HepG2 (cell line): ENCODE measurements around the gene PRKN. TPM values are rescaled to one million over a fixed set of nuclear protein-coding genes. Genes with fewer than 3 reads are reported as not detected.

ENCODE experiments used
- ASH2L ChIP-seq: fragments of 300-600, 200-600 bp; sonication (generic); IDR thresholded peaks from 2 replicates; pipeline ENCODE4 v1.7.0; 2017; ENCODE audit warnings: low read depth, mild to moderate bottlenecking, moderate library complexity, mixed read lengths, low read length; ENCODE audit not compliant: insufficient read length
- GTF2F1 ChIP-seq: fragments of 150-350 bp; IDR thresholded peaks from 2 replicates; pipeline ENCODE4 v1.6.1; 2014; ENCODE audit warnings: low read length
- HMGA1 ChIP-seq: sonication (generic); formaldehyde crosslinking; conservative IDR thresholded peaks from 2 replicates; pipeline ENCODE4 v1.4.0; 2020; ENCODE audit warnings: missing genetic modification reagents
- IKZF1 ChIP-seq: fragments of 450-650 bp; IDR thresholded peaks from 2 replicates; pipeline ENCODE4 v1.7.1; 2016
- KLF11 ChIP-seq: IDR thresholded peaks from 2 replicates; pipeline ENCODE4 v1.6.1; 2016; ENCODE audit warnings: missing compliant biosample characterization
- KLF6 ChIP-seq: IDR thresholded peaks from 2 replicates; pipeline ENCODE4 v1.8.0; 2016; ENCODE audit warnings: missing biosample characterization, missing genetic modification reagents
- NFYB ChIP-seq: sonication (generic); formaldehyde crosslinking; IDR thresholded peaks from 2 replicates; pipeline ENCODE4 v1.4.0; 2020; ENCODE audit warnings: missing genetic modification reagents
- NR3C1 ChIP-seq: sonication (generic); formaldehyde crosslinking; IDR thresholded peaks from 2 replicates; pipeline ENCODE4 v1.4.0; 2020; ENCODE audit warnings: missing genetic modification reagents
- PRPF4 ChIP-seq: fragments of 200-400 bp; formaldehyde crosslinking; IDR thresholded peaks from 2 replicates; pipeline ENCODE4 v1.6.1; 2016; ENCODE audit warnings: low read length, low read depth; ENCODE audit not compliant: poor library complexity, severe bottlenecking
- RAD51 ChIP-seq: fragments of 450-650 bp; IDR thresholded peaks from 2 replicates; pipeline ENCODE4 v1.6.1; 2016; ENCODE audit warnings: borderline replicate concordance
- ZBTB20 ChIP-seq: sonication (generic); formaldehyde crosslinking; IDR thresholded peaks from 2 replicates; pipeline ENCODE4 v1.8.1; 2023; ENCODE audit warnings: missing genetic modification reagents, low read depth, mild to moderate bottlenecking, borderline replicate concordance
- ZBTB38 ChIP-seq: sonication (generic); formaldehyde crosslinking; IDR thresholded peaks from 2 replicates; pipeline ENCODE4 v1.5.1; 2020; ENCODE audit warnings: mild to moderate bottlenecking, missing genetic modification reagents
- ZFP37 ChIP-seq: sonication (generic); formaldehyde crosslinking; IDR thresholded peaks from 2 replicates; pipeline ENCODE4 v1.4.0; 2020; ENCODE audit warnings: missing genetic modification reagents, borderline replicate concordance
- ZFYVE20 ChIP-seq: sonication (generic); formaldehyde crosslinking; IDR thresholded peaks from 2 replicates; pipeline ENCODE4 v1.8.0; 2023; ENCODE audit warnings: low read depth, mild to moderate bottlenecking, moderate library complexity, missing genetic modification reagents, borderline replicate concordance
- ZNF225 ChIP-seq: sonication (generic); formaldehyde crosslinking; IDR thresholded peaks from 2 replicates; pipeline ENCODE4 v1.4.0; 2020; ENCODE audit warnings: mild to moderate bottlenecking, missing genetic modification reagents
- ZNF317 ChIP-seq: sonication (generic); formaldehyde crosslinking; IDR thresholded peaks from 2 replicates; pipeline ENCODE4 v1.5.0; 2020; ENCODE audit warnings: mild to moderate bottlenecking, missing genetic modification reagents
- ZNF431 ChIP-seq: sonication (generic); formaldehyde crosslinking; IDR thresholded peaks from 2 replicates; pipeline ENCODE4 v1.9.0; 2022; ENCODE audit warnings: missing genetic modification reagents, low read depth, mild to moderate bottlenecking, borderline replicate concordance
- ZNF496 ChIP-seq: sonication (generic); formaldehyde crosslinking; IDR thresholded peaks from 2 replicates; pipeline ENCODE4 v1.8.1; 2023; ENCODE audit warnings: mild to moderate bottlenecking, moderate library complexity, missing genetic modification reagents; ENCODE audit not compliant: insufficient replicate concordance
- polyA plus RNA-seq, 8 experiments: library from polyadenylated mRNA; depleted of rRNA in 3 of 8; stranded (reverse) in 7 of 8; unstranded in 1 of 8; fragments of >200 nt; fragmentation: Illumina TruSeq in 4 of 8; extraction: Trizol in 4 of 8; gene quantifications; 2 replicates each; pipeline versions ENCODE4 v1.2.1 to v1.2.3, GENCODE V29; 2011 to 2016; ENCODE audit warnings: low read depth in 4 of 8, missing spikeins in 1 of 8, mixed read lengths in 1 of 8; ENCODE audit not compliant: insufficient read depth in 1 of 8
- total RNA-seq, 5 experiments: library from RNA; depleted of rRNA; stranded (reverse); fragments of >200 nt; fragmentation: Illumina TruSeq; extraction: Trizol; gene quantifications; 2 replicates each; pipeline ENCODE4 v1.2.3, GENCODE V29; 2016; ENCODE audit warnings: low read depth in 1 of 5
- TF ChIP-seq, protein P1 (sequence below): sonication (generic); formaldehyde crosslinking; IDR thresholded peaks from 2 replicates; pipeline ENCODE4 v1.4.0; 2020; ENCODE audit warnings: missing genetic modification reagents, borderline replicate concordance
- TF ChIP-seq, protein P2 (sequence below): sonication (generic); formaldehyde crosslinking; IDR thresholded peaks from 2 replicates; pipeline ENCODE4 v1.4.0; 2020; ENCODE audit warnings: missing genetic modification reagents
- TF ChIP-seq, protein P3 (sequence below): sonication (generic); formaldehyde crosslinking; IDR thresholded peaks from 2 replicates; pipeline ENCODE4 v1.5.0; 2020; ENCODE audit warnings: mild to moderate bottlenecking, missing genetic modification reagents
- TF ChIP-seq, protein P4 (sequence below): IDR thresholded peaks from 2 replicates; pipeline ENCODE4 v1.6.1; 2016; ENCODE audit warnings: control low read depth

PRKN gene
- total and polyA plus RNA-seq, 2 of the 13 experiments (the other 11 are each of a cell fraction or from before 2014, with no cell fraction given) = 0.31 to 0.44 TPM

DNA sequence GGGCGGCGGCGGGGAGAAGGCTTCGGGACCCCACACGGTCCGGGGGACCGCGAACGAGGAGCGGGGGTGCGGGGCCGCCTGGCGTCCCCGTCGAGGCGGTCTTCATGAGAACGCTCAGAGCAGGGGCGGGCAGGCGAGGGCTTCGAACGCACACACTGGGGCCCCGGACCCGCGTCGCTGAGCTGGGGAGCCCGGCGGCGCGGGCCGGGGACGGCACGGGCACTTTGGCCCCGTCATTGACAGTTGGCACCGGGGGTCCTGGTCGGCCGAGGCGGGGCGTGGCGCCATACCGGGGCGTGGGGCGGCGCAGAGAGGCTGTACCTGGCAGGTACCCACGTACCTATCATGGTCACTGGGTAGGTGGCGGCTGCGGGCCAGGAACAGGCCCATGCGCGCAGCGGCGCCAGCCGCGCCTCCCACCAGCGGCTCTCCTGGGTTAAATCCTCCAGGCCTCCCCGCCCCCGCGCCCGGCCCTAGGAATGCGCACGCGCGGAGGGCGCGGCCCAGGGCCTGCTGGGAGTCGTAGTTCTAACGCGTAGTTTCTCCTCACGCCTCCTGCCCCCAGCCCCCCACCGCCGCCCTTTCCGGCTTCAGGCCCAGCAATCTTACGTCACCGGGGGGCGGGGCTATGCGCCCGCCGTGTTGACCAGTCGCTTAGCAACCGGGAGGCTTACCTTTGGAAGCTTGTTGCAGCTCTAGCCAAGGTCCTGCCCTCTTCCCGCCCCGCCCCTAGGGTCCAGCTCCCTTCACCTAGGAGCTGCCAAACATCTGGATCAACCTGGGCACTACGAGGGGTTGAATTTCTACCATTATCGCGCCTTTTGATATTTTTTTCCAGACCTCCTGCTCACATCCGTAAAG is at the start of gene PRKN, which contains the start of gene PACRG (continued):
- TF ChIP-seq, protein P1, sequence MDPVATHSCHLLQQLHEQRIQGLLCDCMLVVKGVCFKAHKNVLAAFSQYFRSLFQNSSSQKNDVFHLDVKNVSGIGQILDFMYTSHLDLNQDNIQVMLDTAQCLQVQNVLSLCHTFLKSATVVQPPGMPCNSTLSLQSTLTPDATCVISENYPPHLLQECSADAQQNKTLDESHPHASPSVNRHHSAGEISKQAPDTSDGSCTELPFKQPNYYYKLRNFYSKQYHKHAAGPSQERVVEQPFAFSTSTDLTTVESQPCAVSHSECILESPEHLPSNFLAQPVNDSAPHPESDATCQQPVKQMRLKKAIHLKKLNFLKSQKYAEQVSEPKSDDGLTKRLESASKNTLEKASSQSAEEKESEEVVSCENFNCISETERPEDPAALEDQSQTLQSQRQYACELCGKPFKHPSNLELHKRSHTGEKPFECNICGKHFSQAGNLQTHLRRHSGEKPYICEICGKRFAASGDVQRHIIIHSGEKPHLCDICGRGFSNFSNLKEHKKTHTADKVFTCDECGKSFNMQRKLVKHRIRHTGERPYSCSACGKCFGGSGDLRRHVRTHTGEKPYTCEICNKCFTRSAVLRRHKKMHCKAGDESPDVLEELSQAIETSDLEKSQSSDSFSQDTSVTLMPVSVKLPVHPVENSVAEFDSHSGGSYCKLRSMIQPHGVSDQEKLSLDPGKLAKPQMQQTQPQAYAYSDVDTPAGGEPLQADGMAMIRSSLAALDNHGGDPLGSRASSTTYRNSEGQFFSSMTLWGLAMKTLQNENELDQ = no peak
- TF ChIP-seq, protein P2, sequence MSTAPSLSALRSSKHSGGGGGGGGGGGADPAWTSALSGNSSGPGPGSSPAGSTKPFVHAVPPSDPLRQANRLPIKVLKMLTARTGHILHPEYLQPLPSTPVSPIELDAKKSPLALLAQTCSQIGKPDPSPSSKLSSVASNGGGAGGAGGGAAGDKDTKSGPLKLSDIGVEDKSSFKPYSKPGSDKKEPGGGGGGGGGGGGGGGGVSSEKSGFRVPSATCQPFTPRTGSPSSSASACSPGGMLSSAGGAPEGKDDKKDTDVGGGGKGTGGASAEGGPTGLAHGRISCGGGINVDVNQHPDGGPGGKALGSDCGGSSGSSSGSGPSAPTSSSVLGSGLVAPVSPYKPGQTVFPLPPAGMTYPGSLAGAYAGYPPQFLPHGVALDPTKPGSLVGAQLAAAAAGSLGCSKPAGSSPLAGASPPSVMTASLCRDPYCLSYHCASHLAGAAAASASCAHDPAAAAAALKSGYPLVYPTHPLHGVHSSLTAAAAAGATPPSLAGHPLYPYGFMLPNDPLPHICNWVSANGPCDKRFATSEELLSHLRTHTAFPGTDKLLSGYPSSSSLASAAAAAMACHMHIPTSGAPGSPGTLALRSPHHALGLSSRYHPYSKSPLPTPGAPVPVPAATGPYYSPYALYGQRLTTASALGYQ = peak; percentile 52; the same call in 1 of the 2 replicates
- no peak for TF ChIP-seq IKZF1
- peak; percentile 58; the same call in 1 of the 2 replicates for TF ChIP-seq ZFP37 (CRISPR knock-in tag)
- TF ChIP-seq, protein P3, sequence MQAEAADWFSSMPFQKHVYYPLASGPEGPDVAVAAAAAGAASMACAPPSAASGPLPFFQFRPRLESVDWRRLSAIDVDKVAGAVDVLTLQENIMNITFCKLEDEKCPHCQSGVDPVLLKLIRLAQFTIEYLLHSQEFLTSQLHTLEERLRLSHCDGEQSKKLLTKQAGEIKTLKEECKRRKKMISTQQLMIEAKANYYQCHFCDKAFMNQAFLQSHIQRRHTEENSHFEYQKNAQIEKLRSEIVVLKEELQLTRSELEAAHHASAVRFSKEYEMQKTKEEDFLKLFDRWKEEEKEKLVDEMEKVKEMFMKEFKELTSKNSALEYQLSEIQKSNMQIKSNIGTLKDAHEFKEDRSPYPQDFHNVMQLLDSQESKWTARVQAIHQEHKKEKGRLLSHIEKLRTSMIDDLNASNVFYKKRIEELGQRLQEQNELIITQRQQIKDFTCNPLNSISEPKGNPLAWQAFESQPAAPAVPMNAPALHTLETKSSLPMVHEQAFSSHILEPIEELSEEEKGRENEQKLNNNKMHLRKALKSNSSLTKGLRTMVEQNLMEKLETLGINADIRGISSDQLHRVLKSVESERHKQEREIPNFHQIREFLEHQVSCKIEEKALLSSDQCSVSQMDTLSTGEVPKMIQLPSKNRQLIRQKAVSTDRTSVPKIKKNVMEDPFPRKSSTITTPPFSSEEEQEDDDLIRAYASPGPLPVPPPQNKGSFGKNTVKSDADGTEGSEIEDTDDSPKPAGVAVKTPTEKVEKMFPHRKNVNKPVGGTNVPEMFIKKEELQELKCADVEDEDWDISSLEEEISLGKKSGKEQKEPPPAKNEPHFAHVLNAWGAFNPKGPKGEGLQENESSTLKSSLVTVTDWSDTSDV (CRISPR knock-in tag) = peak; percentile 39; the same call in 1 of the 2 replicates
- peak; percentile 69 for TF ChIP-seq ASH2L
- TF ChIP-seq, protein P4, sequence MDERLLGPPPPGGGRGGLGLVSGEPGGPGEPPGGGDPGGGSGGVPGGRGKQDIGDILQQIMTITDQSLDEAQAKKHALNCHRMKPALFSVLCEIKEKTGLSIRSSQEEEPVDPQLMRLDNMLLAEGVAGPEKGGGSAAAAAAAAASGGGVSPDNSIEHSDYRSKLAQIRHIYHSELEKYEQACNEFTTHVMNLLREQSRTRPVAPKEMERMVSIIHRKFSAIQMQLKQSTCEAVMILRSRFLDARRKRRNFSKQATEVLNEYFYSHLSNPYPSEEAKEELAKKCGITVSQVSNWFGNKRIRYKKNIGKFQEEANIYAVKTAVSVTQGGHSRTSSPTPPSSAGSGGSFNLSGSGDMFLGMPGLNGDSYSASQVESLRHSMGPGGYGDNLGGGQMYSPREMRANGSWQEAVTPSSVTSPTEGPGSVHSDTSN (CRISPR knock-in tag) = no peak
- no peak for TF ChIP-seq GTF2F1
- peak; percentile 70; the same call in 1 of the 2 replicates for TF ChIP-seq KLF6 (CRISPR knock-in tag)
- TF ChIP-seq ZNF317 (CRISPR knock-in tag) = no peak; the same call in 1 of the 2 replicates
- TF ChIP-seq NFYB (CRISPR knock-in tag) = no peak; the same call in 1 of the 2 replicates
- no peak for TF ChIP-seq PRPF4
- TF ChIP-seq ZNF225 (CRISPR knock-in tag) = peak; percentile 92
- no peak for TF ChIP-seq KLF11
- TF ChIP-seq NR3C1 (CRISPR knock-in tag) = no peak
- TF ChIP-seq ZFYVE20 (CRISPR knock-in tag) = peak; percentile 83; the same call in 1 of the 2 replicates
- TF ChIP-seq ZBTB20 = no peak; the same call in 1 of the 2 replicates
- peak; percentile 51; the same call in 1 of the 2 replicates for TF ChIP-seq ZBTB38 (CRISPR knock-in tag)
- TF ChIP-seq ZNF431 (CRISPR knock-in tag) = peak; percentile 82; the same call in 1 of the 2 replicates
- no peak for TF ChIP-seq RAD51
- TF ChIP-seq ZNF496 (CRISPR knock-in tag) = no peak
- no peak for TF ChIP-seq HMGA1 (CRISPR knock-in tag)
